Hepatocyte (in vitro differentiated cells): ENCODE measurements around the gene RAB42.
"Not testable (repeated sequence)": the region's sequence is repeated elsewhere in the genome, so short reads cannot be mapped to it uniquely, and the experiment has no call there.

ENCODE experiments used
- EZH2 ChIP-seq: fragments of 200-600 bp; sonication (generic); IDR thresholded peaks from 2 replicates; pipeline ENCODE4 v1.6.1; 2016; ENCODE audit warnings: antibody characterized with exemption, mild to moderate bottlenecking, borderline replicate concordance
- TF ChIP-seq, protein P1 (sequence below): fragments of 200-600 bp; sonication (generic); IDR thresholded peaks from 2 replicates; pipeline ENCODE4 v1.5.1; 2016; ENCODE audit warnings: antibody characterized with exemption, mild to moderate bottlenecking; ENCODE audit not compliant: poor library complexity

GRCh38 chr1:28586585-28587391, 5.3 kb upstream of the RAB42 start:
- TF ChIP-seq, protein P1, sequence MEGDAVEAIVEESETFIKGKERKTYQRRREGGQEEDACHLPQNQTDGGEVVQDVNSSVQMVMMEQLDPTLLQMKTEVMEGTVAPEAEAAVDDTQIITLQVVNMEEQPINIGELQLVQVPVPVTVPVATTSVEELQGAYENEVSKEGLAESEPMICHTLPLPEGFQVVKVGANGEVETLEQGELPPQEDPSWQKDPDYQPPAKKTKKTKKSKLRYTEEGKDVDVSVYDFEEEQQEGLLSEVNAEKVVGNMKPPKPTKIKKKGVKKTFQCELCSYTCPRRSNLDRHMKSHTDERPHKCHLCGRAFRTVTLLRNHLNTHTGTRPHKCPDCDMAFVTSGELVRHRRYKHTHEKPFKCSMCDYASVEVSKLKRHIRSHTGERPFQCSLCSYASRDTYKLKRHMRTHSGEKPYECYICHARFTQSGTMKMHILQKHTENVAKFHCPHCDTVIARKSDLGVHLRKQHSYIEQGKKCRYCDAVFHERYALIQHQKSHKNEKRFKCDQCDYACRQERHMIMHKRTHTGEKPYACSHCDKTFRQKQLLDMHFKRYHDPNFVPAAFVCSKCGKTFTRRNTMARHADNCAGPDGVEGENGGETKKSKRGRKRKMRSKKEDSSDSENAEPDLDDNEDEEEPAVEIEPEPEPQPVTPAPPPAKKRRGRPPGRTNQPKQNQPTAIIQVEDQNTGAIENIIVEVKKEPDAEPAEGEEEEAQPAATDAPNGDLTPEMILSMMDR = not testable (repeated sequence)
- TF ChIP-seq EZH2 = not testable (repeated sequence)
